ENCODE data around the gene PIK3R2.

PIK3R2 gene

DNA sequence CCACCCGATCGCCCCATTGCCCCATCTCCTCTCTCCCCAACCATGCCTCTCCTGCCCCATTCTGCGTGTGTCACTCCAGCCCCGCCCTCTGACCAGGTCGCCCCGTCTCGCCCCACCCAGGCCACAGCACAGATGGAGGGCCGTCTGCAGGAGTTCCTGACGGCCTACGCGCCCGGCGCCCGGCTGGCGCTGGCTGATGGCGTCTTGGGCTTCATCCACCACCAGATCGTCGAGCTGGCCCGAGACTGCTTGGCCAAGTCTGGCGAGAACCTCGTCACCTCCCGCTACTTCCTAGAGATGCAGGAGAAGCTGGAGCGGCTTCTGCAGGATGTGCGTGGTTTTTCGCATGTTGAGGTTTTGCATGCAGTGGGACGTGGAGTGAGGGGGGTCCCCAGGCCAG lies 29.1 kb upstream of the PIK3R2 start:
- no peak for DNase-seq (ENCODE audit: low read depth)

DNA sequence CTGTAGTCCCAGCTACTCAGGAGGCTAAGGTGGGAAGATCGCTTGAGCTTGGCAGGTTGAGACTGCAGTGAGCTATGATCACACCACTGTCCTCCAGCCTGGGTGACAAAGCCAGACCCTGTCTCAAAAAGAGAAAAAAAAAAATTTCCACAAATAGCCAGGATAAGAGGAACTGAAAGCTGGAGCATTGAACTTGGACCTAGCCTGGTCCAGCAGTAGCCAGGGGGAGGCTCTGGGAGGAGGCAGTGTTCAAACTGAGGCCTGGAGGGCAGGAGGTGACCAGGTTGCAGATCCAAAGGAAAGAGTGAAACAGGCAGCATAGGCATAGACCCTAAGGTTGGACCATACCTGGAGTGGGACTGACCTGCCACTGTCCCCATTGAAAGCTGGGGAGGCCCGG lies 26.9 kb upstream of the PIK3R2 start:
- no peak for DNase-seq (ENCODE audit: low read depth)

GRCh38 chr19:18128044-18128443 lies 24.9 kb upstream of the PIK3R2 start:
- no peak for DNase-seq (ENCODE audit: low read depth)

GRCh38 chr19:18128805-18129204 lies 24.2 kb upstream of the PIK3R2 start:
- DNase-seq (ENCODE audit: low read depth): no peak

DNA sequence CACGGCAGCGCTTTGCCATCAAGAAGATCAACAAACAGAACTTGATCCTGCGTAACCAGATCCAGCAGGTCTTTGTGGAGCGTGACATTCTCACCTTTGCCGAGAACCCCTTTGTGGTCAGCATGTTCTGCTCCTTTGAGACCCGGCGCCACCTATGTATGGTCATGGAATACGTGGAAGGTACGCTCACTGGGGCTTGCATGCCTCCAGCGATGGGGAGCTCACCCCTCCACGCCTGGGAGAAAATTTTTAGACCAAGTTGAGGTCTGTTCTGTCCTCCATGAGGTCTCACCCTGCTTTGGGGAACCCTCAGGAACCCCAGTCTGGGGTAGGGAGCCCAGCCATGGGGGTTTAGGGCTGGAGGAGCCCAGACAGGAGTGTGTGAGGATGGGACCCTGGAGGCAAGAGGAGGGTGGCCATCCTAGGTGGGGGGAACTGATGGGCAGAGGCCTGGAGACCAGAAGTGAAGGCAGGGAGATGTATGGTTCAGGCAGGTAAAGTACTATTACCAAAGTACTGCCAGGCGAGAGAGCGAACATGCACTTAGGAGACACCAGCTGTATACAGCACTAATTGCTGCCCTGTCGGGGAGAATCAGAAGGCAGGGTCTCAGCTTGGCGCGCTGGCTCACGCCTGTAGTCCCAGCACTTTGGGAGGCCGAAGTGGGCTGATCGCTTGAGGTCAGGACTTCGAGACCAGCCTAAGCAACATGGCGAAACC lies 22.3 kb upstream of the PIK3R2 start:
- no peak for DNase-seq (ENCODE audit: low read depth)

DNA sequence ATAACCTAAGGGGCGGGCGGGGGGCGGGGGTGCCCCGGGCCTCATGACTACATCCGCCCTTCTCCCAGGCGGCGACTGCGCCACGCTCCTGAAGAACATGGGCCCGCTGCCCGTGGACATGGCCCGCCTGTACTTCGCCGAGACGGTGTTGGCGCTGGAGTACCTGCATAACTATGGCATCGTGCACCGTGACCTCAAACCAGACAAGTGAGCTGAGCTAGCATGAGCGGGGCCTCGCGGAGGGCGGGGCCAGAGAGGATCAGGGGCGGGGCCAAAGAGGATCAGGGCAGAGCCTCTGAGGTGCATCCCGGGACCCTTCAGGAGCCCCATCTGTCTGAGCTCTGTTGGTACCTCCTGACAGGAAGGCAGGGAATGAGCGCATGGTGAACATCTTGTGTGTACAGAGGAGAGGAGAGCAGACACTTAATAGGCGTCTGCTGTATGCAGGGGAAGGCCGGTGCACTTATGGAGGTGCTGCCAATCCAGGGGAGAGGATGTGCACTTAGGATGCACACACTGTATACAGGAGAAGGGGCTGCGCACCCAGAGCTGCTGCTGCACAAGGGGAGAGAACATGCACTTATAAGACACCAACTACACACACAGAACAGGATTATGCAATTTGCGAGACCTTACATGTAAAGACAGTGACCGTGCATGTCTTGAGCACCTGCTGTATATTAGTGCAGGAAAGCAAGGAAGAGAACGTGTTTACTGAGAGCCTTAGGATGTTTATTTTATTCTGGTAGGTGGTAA lies 20.9 kb upstream of the PIK3R2 start:
- no peak for DNase-seq (ENCODE audit: low read depth)

DNA sequence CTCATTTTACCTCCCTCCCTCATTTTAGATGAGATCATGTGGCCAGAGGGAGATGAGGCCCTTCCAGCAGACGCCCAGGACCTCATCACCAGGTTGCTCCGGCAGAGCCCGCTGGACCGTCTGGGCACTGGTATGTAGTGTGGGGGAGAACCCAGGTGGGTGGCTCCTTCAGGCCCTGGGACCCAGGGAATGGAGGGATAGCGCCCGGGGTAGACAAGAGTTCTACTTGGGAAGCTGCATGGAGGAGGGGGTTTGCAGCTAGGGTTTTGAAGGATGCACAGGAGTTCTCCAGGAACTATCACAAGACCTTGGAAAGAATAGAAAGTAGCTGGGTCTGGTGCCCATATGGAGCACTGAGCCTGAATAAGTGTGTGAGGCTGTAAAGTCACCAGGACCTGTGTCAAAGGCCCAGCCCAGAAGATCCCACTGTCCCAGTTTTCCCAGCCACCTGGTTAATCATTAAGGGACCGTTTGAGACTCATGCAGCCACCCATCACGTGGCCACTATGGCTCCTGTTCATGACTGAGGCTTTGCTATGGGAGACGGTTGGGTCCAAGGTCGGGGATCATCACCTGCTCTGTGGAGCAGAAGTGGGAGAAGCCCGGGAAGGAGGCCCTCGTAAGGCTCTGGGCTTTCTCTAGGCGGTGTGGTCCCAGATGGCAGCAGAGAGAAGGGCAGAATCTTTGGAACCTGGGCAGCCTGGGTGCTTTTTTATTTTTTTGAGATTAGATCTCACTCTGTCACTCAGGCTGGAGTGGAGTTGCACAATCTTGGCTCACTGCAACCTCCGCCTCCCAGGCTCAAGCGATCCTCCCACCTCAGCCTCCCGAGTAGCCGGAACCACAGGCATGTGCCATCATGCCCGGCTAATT lies 17.0 kb upstream of the PIK3R2 start:
- DNase-seq (ENCODE audit: low read depth): no peak

DNA sequence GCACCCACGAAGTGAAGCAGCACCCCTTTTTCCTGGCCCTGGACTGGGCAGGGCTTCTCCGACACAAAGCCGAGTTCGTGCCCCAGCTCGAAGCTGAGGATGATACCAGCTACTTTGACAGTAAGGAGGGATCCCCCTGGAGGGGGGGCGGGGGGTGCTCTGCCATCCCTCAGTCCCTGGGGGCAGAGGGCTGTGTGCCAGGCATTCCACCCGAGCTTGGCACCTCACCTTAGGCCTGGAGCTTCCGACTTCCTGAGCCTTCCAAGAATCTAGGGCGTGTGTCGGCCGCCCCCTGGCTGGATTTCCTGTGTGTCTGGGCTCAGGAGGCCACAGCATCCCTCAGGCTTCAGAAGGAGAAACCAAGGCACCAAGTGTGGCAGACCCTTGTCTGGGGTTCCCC lies 15.7 kb upstream of the PIK3R2 start:
- no peak for DNase-seq (ENCODE audit: low read depth)

DNA sequence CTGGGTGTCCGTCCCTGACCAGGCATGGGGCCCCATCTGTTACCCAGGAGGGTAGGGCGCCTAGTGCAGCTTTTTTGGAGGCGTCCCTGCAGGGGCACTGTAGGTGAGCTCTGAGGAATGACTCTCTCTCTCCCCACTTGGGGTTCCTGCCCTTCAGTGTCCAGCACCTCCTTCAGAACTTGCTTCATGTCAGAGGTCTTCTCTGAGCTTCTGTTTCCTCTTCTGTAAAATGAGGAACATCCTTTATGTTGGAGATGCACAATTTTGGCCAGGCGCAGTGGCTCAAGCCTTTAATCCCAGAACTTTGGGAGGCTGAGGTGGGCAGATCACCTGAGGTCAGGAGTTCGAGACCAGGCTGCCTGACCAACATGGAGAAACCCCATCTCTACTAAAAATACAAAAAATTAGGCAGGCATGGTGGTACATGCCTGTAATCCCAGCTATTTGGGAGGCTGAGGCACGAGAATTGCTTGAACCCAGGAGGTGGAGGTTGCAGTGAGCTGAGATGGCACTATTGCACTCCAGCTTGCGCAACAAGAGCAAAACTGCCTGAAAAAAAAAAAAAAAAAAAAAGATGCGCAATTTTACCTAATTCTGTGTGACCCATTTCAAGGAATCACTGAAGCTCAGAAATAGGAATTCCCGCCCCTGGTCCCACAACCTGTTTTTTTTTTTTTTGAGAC lies 15.2 kb upstream of the PIK3R2 start:
- DNase-seq (ENCODE audit: low read depth): no peak

GRCh38 chr19:18140473-18140872 lies 12.5 kb upstream of the PIK3R2 start:
- no peak for DNase-seq (ENCODE audit: low read depth)

GRCh38 chr19:18141031-18141430 lies 11.9 kb upstream of the PIK3R2 start:
- DNase-seq (ENCODE audit: low read depth): no peak

DNA sequence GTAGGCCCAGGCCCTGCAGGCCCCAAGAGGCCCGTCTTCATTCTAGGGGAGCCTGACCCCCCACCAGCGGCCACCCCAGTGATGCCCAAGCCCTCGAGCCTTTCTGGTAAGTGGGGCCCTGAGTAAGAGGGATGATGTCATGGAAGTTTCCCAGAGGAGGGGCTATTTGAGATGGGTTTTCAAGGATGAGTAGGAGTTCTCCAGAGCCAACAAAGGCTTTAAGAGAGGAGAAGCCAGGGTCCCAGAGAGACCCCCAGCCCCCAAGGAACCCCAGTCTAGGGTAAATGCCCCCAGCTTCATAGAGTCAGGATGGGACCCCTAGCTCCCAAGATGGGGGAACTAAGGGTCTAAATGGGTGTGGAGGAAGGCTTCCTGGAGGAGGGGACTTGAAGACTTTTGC lies 9.1 kb upstream of the PIK3R2 start:
- DNase-seq (ENCODE audit: low read depth): no peak

DNA sequence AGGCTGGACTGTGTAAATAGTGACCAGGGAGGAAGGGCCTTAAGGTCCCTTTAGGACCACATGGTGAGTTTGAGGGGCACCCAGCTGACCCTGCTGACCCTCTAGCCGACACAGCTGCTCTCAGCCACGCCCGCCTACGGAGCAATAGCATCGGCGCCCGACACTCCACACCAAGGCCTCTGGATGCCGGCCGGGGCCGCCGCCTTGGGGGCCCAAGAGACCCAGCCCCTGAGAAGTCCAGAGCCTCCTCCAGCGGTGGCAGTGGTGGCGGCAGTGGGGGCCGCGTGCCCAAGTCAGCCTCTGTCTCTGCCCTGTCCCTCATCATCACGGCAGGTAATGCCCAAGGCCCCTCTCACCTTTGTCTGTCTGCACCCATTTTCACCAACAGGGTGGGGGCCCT lies 8.6 kb upstream of the PIK3R2 start:
- DNase-seq (ENCODE audit: low read depth): no peak

- DNase-seq (ENCODE audit: low read depth): no peak
Measured at GRCh38 chr19:18144906-18145305, 8.1 kb upstream of the PIK3R2 start.

DNA sequence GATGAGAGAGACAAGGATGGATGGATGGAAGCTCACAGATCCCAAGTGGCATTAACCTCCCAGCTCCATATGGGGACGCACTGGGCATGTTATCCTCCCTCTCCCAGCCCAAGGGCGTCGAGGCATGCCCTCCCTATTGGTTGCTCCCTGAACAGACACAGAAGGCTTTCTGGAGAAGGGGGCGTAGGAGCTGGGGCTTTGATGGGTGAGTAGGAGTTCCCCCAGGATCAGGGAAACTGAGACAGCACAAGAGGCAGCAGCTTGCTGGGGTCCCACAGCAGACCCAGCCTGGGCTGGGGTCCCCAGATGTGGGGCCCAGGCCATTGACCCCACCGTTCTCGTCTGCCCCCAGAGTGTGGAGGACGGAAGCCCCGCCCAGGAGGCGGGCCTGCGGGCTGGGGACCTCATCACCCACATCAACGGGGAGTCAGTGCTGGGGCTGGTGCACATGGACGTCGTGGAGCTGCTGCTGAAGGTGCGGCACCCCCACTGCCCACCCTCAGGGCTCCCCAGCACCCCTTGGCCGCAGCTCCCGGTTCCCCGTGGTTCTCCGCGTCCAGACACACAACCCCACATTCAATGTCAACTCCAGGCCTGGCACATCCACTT lies 7.5 kb upstream of the PIK3R2 start:
- no peak for DNase-seq (ENCODE audit: low read depth)

- DNase-seq (ENCODE audit: low read depth): no peak
Measured at GRCh38 chr19:18147396-18147795, 5.6 kb upstream of the PIK3R2 start.

DNA sequence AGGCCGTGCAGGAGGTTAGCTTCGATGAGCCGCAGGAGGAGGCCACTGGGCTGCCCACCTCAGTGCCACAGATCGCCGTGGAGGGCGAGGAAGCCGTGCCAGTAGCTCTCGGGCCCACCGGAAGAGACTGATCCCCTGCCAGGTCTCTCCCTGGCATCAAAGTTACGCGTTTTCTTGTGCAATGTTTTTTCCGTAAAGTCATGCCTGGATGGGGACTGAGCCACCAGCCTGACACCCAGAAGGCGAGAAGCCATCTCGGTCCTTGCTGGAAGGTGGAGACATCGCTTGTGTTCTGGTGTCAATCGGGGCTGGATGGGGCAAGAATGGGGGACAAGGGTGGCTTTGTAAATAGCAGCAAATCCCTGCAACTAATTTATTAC lies 3.4 kb upstream of the PIK3R2 start:
- DNase-seq (ENCODE audit: low read depth): no peak

DNA sequence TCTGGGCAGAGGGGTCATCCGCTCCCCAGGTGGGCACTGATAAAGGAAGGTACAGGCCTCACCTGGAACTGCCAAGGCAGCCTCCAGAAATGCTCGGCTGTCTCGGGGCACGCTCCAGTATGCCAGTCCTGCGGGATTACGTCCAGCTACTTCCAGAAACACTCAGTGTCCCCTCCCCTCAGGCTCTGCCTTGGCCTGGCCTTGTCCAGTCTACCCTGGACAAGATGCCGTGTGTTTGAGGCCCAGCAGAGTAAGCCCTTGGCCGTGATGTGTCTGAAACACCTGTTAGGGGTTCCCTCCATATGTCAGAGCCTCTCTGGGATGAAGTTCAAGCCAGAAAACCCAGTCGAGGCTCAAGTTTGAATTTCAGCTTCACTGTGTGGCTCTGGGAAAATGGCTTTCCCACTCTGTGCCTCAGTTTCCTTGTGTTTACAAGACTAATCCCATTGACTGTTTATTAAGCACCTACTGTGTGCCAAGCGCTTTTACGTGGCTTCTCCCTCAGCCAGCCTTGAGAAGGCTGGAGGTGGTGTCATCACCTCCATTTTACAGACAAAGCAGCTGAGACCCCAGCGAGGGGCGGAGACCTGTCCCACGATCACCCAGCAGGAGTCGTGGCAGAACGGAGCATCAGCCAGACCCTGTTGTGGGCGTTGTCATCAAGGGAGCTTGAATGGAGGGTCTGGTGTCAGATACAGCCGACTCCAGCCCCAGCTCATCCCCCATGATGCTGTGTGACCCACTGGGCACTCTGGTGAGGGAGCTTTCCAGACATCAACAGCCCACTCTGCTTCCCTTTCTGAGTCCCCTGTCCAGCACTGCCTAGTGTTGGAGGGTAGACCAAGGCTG lies 2.0 kb upstream of the PIK3R2 start:
- no peak for DNase-seq (ENCODE audit: low read depth)

GRCh38 chr19:18152442-18152816 lies 534 bp upstream of the PIK3R2 start:
- peak; percentile 98 for DNase-seq (ENCODE audit: low read depth)

DNA sequence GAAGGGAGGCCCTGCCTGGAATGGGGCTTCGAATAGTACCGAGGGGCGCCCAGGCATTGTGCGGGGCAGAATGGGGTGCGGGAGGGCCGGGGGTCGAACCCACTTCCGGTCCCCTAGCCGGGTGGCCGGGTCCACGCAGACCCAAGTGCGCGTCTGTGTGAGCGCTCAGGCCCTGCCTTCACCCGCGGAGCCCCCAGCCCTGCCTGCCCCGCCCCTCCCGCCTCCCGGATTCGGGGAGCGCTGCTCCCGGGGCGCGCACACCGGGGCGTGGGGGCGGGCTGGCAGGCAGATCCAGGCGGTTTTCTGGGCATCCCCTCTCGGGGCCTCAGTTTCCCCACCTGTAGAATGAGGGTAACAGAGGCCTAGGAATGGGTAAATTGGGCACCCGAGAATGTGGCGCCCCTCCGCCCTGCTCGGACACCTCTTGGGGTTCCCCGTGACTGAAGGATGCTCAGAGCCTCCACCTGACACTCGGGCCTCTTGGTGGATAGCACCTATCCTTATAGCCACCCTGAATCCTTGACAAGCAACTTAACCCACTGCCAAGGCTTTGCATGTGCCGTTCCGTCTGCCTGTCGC lies 682 bp downstream of the PIK3R2 start:
- no peak for DNase-seq (ENCODE audit: low read depth)

Measured in fibroblast of the conjunctiva (primary cell).